AG20443 (cell line): Measurements from ENCODE around the gene LRCH3.
A peak's percentile ranks its signal among the peaks of the same experiment; 100 is the strongest.

ENCODE experiments used
- DNase-seq: peaks from one replicate; pipeline ENCODE4 v3.0.0; 2012; ENCODE audit warnings: low spot score, mixed read lengths

Gene LRCH3

DNA sequence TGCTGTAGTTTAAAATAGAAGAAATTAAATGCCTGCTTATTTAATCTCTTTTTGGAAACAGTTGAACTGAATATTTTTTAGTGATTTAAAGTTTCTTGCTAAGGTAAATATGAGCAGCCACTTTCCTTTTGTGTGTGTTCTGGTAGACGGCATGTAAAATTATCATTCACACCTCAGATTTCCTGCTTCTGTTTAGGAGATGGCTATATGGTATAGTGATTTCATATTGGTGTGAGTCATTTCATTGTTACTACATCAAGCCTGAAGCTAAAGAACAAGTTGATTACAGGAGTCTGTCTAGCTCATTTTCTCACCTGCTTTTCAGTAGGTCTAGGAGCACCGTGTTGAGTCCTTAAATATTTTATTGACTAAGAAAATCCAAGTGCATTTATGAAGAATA is 2.2 kb downstream of the LRCH3 start:
- DNase-seq = no peak

DNA sequence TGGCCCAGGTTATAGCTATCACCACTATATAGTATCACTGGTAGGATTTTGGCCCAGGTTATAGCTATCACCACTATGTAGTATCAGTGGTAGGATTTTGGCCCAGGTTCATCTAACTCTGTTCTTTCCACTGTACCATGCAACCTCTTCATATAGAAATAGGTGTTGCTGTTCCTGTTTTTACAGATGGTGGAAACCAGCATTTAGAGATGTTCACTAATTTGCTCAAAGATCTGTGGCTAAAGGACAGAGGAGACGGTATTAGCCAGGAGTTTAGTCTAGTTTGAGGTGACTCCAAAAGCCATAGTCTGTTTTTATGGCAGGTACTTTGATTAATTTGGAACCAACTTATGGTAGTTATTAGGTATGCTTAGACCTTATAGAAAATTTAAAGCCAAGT is 3.1 kb downstream of the LRCH3 start:
- DNase-seq = no peak

DNA sequence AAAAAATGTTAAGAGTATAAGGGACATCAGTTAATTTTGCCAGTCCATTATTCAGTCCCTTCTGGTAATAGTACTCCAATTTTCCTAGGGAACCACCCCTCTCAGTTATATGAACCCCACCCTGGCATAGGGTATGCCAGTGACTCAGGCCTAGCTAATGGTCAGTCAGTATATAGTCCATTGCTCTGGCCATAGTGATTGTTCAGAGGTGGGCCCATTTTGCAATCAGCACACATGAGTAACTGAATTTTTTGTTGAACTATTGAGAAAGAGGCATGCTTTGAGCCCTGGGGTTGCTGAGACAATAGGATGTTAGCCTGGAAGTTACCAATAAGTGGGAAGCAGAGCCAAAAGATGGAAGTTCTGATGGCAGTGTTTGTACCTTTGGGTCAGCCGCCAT is 4.1 kb downstream of the LRCH3 start:
- peak; percentile 67 for DNase-seq

DNA sequence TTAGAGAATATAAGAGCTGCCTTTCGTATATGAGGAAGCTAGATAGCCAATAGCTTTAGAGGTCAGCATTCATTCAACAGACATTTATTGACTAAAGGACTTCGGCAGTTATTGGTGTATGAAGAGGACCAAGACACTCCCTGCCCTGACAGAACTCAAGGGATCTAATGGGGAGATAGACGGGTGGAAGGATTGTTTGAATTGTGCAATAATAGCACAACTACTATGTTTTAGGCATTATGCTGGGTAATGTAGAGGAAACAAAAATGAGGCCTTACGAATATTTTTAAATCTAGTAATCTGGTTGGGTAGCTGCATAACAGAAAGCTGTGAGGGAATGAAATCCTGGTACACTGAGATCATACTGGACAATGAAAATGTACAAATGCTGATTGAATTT is 5.0 kb downstream of the LRCH3 start:
- DNase-seq = no peak

DNA sequence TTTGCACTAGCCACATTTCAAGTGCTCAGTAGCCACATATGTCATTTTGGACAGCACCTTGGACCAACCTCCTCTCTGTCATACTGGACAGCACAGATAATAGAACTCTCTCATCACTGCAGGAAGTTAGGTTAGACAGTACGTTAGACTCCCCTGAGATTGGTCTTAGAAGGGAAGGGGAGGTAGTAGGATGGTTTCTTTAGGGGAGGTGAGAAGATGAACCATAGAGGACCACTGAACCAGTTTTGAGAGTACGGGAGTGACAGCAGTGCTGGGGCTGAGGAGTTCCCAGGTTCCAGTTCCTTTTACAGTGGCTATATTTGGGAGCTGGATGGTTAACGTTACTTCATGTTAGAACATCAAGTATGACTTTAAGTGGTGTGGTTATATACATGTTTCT is 7.8 kb downstream of the LRCH3 start:
- DNase-seq = no peak

DNA sequence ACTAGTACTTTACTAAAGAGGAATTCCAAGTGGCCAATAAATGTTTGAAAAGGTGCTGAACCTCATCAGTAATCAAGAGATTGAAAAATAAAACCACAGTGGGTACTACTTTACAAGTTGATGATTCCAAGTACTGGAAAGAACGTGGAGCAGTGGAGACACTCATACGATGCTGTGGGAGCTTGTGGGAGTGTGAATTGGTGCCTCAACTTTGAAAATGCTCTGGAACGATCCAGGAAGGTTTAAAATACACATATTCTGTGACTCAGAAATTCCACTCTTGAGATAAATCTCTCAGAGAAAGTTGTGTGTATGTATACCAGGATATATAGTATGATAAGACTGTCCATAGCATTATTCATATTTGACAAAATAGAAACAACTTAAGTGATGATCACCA is 9.3 kb downstream of the LRCH3 start:
- DNase-seq = no peak

DNA sequence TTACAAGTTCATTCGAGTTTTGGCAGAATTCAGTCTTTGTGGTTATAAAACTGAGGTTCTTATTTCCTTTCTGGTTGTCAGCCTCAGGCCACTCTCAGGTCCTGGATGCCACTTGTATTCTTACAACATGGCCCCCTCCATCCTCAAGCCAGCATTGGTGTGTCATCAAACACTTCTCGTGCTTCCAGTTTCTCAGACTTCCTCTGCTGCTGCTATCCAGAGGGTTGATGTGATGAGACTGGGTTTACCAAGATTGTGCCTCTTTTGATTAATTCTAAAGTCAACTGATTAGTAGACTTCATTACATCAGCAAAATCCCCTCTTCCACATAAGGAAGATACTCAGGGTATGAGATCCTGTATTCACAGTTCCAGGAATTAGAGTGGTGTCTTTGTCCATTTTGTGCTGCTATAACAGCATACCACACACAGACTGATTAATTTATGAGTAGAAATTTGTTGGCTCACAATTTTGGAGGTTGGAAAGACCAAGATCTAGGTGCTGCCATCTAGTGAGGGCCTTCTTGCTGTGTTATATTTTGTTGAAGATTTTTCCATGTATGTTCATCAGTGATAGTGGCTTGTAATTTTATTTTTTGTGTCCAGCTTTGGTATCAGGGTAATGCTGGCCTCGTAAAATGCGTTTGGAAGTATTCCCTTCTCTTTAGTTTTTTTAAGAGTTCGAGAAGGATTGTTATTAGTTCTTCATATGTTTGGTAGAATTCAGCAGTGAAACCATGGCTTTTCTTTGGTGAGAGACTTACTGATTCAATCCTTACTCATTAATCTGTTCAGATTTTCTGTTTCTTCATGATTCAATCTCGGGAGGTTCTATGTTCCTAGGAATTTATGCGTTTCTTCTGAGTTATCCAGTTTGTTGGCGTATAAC is 11.1 kb downstream of the LRCH3 start:
- peak; percentile 29 for DNase-seq

DNA sequence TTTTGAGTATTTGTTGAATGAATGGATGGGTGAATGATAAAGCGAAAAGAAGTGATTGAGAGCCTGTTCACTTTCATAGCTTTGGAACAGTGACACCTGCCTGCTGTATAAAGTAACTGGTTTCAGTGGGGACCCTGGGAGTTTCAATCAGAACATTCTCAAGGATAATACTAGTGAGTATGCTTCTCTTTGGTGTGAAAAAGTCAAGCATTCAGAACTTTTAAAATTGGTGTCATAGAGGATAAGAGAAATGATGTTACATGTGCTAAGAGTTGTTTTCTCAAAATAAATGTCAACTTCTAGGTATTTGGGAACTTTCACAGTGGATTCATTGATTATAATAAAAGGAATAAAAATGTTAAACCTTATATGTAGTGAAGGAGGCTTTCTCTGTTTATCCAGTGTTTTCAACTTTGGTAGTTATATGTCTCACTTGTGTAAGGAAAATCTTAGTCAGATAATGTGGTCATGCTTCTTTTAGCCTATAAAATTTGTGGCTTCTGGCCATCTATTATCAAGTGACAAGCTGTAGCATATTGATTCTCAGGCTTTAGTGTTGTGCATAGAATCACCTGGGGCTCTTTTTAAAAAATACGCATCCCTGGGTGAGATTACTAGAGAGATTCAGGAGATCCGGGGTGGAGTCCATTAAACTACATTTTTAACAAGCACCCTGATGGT is 11.9 kb downstream of the LRCH3 start:
- no peak for DNase-seq

DNA sequence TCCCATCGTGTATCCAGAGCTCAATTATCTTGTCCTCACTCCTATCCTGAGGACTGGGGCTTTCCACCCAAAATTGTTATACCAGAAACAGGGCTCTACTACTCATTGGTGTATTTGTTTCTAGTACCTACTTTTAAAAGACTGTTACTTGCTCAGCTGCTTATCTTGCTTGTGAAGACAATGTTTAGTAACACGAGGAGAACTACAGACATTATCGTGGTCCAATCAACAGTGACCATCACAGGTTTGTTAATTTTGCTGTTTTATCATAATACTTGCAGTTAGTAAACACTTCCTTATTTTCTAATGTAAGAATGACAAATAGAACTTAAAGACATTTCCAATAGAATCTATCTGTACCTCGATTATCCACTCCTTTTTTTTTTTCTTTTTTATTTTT is 13.5 kb downstream of the LRCH3 start:
- DNase-seq = no peak

DNA sequence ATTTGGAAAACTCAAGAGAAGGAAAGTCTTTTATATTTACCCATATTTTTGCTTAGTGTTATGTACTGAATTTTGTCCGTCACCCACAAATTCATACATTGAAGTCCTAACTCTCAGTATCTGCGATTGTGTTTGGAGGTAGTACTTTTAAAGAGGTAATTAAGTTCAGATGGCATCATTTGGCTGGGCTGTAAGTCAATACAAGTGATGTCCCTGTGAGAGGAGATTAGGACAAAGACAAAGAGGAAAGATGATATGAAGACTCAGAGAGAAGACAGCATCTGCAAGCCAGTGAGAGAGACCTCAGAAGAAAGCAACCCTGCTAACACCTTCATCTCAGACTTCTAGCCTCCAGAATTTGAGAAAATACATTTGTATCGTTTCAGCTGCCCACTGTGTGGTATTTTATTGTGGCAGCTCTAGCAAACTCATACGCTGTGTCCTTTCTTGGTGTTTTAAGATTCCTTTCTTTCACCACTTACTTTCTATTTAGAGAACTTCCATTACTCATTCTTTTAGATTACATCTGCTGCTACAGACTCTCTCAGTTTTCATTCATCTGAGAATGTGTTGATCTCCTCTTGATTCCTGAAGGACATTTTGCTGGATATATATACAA is 17.0 kb downstream of the LRCH3 start:
- DNase-seq = peak; percentile 35

DNA sequence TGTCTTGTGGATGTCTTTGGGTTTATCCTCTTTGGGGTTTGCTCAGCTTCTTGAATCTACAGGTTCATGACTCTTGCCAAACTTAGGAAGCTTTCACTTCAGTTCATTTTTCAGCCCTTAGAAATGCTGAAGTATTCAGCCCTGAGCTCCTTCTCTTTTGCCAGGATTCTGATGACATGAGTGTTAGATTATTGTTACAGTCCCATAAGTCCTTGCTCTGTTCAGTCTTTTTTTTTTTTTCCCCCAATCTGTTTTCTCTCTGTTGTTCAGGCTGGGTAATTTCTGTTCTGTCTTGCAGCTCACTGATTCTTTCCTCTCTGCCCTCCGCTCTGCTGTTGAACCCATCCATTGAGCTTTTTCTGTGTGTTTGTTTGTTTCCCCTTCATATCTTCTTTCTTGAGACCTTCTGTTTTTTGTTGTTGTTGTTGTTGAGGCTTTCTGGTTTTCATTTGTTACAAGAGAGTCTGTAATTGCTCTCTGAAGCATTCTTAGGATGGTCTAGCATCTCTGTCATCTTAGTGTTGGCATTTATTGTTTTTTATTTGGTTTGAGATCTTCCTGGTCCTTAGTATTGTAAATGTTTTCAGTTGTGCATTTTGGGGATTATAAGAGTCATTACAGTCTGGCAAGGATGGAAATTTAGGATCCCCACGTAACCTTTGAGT is 18.4 kb downstream of the LRCH3 start:
- peak; percentile 70 for DNase-seq

DNA sequence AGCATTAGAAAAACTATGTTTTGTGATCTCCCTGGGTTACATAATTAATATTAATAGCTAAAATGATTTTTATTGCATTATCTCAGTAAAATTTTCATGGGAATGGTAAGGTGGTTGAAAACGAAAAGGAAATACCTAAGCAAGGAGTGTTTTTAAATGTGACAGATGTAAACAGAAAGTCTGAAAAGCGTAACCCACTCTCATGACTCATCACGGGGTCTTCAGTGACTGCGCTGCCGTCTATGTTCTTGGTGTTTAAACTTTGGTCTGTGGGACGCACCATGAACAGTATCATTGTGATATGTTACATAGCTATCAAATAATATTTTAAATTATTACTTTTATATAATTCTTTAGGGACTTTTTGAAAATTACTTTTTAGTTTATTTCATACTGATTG is 19.8 kb downstream of the LRCH3 start:
- DNase-seq = no peak

DNA sequence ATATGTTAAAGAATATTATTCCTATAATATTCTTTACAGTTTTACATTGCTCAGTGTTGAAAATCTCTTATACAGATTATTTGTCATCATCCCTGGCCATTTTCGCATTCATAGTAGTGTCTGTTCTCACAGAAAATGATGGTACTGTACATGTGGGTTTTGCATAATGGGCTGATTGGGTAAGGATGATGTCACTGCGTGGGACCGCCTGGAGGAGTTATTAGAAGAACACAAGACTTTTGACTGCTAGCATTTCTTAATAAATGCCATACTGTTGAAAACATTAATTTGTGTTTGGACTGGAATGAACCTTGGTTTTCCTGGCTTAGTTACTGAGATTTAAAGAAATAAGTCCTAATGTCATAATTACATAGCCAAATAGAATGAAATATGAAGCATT is 20.3 kb downstream of the LRCH3 start:
- peak; percentile 82 for DNase-seq

DNA sequence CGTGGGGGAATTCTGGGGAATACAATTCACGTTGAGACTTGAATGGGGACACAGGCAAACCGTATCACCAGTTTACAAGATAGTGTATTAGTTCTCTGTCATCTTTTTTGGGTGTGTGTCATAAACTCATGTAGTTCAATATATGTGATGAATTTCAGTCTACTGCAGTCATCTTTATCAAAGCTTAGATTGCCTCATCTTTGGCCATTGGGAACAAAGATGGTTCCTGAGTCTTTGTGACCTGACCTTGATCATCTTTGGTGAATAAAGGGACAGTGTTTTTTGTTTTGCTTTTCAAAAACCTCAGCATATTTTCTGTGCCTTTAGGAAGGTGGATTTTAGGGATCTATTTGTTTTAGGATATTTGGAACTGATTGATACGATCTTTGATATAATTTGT is 23.3 kb downstream of the LRCH3 start:
- DNase-seq = no peak

DNA sequence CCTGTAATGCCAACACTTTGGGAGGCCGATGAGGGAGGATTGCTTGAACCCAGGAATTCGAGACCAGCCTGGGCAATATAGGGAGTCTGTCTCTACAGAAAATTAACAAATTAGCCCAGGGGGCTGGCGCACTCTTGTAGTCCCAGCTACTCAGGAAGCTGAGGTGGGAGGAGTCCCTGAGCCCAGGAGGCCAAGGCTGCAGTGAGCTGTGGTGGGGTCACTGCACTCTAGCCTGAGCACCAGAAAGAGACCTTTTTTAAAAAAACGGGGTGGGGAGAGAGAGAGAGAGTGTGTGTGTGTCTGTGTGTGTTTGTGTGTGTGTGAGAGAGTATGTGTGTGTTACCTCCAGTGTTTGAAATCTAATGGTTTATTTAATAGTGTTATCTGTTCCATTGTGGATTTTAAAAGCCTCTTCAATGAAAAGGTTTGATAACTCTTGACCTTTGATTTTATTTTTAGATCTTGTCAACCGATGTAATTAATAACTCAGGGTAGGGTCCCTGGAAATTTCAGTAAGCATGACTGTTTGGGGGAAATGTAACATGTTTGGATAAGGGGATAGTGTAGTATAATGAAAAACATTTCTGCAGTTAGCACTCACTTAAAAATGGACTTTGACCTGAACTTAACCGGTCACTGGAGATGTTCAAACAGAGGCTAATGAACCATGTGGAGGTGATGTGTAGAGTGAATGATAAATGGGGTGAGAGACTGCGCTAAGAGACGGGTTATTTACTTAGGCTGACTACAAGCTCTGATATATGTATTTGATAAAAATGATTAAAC is 29.7 kb downstream of the LRCH3 start:
- DNase-seq = no peak

DNA sequence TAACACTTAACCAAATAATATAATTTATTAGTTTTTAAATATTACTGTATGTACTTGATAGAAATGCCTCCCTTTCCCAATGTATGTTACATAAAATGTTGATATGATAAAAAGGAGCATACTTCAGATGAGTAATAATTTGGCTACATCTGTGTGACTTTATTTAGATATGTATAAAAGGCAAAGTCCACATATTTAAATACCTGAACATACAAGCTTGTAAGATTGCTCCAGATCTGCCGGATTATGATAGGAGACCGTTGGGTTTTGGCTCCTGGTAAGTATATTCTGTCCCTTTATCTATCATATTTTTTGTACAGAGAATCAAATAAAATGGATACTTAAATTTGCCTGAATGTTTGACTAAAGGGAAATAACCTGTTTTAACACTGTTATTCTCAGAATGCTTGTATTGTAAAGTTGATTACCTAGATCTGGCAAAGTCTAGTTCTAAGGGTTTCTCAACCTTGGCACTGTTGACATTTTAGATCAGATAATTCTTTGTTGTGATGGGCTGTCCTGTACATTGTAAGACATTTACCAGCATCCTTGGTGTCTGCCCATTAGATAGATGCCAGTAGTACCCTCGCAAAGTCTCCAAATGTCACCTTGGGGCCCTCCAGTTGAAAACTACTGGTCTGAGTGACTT is 38.5 kb downstream of the LRCH3 start:
- no peak for DNase-seq

DNA sequence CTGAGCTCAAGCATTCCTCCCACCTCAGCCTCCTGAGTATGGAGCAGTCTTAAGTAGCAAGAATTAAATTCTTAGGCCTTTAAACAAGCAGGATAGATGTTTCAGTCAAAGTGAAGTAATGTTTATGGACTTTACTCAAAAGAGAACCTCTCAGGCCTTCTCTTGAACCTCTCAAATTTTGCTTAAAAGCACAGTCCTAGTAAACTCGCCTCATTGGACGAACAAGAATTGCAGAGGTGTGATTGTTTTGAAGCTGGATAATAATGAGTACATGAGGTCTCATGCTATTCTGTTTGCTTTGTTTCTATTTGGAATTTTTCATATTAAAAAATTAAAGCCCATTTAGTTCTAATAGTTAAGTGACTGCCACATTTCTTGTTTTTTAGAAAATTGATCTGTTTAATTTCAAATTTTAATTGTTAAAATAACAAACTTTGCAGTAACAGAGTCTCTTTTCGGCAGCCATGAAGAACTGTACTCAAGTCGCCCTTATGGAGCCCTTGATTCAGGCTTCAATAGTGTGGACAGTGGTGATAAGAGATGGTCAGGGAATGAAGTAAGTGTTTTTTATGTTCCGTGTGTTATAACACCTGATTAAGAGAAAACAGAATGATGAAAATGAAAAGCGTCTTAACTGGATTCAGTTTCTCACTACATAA is 39.4 kb downstream of the LRCH3 start:
- no peak for DNase-seq

DNA sequence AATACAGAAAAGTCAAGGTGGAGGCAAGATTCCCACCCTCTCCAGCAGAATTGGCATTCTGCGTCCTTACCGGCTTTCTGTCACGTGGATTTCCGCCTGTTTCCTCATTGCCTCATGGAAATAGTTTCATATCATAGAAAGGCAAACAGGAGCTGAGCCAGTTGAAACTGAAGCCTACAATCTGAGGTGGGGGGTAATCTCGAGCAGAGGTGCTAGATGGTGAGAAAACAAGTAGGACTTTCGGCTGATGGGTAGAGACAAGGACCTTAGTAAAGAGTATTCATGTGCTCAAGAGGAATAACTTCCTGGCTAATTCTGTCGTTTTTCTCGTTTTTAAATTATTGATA is 39.9 kb downstream of the LRCH3 start:
- DNase-seq = no peak

DNA sequence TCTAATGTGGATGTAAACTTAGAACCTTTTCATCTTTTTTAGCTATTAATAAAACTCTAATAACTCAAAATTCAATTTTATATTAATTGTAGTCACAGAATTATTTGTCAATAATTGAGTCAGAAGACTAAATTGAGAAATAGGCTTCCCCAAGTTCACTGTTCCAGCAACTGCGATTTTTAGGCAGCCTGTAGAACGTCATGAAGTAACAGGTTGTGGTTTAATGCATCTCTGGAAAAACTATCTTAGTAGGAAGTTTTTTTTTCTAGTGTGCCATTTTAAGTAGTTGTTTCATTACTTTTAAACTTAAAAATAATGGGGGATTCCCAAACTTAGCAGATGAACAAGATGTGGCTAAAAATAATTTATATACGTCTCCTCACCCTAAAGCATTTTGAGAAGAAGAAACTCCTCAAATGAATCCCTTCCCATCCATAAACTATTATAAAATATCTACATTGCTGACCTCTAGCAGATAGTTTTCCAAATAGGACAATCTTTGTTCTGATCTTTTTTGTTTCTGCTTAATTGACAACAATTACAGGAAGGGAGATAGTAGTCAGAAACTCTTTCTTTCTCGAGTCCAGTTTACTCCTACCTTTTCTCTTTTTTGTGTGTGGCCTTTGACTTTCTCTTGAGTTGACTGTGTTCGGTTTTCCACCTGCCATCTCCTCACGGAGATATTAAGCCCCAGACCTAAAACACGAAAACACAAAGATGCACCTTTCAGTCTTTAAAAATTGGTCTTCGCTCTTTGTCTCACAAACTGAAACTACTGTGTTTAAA is 43.1 kb downstream of the LRCH3 start:
- DNase-seq = no peak

DNA sequence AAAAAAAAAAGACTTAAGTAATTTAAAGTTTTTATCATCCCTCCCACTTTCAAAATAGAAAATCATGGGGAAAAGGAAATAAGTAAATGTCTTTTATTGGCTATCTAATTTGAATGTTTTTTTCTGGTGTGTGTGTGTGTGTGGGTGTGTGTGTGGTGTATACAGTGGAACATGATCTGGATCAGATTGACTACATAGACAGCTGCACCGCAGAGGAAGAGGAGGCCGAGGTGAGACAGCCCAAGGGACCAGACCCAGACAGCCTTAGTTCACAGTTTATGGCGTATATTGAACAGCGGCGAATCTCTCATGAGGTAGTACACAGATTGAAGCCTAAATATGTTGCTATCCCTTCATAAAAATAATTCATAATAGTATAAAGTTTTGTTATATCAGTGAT is 44.5 kb downstream of the LRCH3 start:
- no peak for DNase-seq
